Chondrocyte (in vitro differentiated cells): Measurements from ENCODE around the gene NTRK3. TPM values are rescaled to one million over a fixed set of nuclear protein-coding genes. Genes with fewer than 3 reads are reported as not detected.

Experiments used
- DNase-seq: peaks from one replicate; pipeline ENCODE4 v3.0.0; 2021; ENCODE audit warnings: mixed read lengths, low spot score
- H3K27ac Mint-ChIP-seq: one replicate; pipeline ENCODE4 v1.8.0; 2021; ENCODE audit warnings: mild to moderate bottlenecking, moderate library complexity, mixed read lengths; ENCODE audit not compliant: unreplicated experiment
- H3K27me3 Mint-ChIP-seq: 2 replicates; pipeline ENCODE4 v1.8.0; 2021; ENCODE audit warnings: low read depth, mixed read lengths
- H3K36me3 Mint-ChIP-seq: 2 replicates; pipeline ENCODE4 v1.8.0; 2021; ENCODE audit warnings: low read depth, mixed read lengths
- H3K4me1 Mint-ChIP-seq: 2 replicates; pipeline ENCODE4 v1.8.0; 2021; ENCODE audit warnings: low read depth, mild to moderate bottlenecking, mixed read lengths
- H3K4me3 Mint-ChIP-seq: one replicate; pipeline ENCODE4 v1.8.0; 2021; ENCODE audit warnings: mild to moderate bottlenecking, moderate library complexity, mixed read lengths; ENCODE audit not compliant: unreplicated experiment
- H3K9me3 Mint-ChIP-seq: 2 replicates; pipeline ENCODE4 v1.8.0; 2021; ENCODE audit warnings: low read depth, mixed read lengths
- CTCF ChIP-seq: fragments of 200-600 bp; sonication (generic); IDR thresholded peaks from 2 replicates; pipeline ENCODE4 v1.5.0; 2021; ENCODE audit warnings: antibody characterized with exemption, mild to moderate bottlenecking, moderate library complexity
- total RNA-seq: library from RNA; stranded (reverse); gene quantifications from 3 replicates; pipeline ENCODE4 v1.2.1, GENCODE V29; 2021

The NTRK3 gene
- total RNA-seq, 1 donor from 2014 or later: not detected

GRCh38 chr15:88300089-88300488, 43.5 kb upstream of the NTRK3 start:
- H3K27ac Mint-ChIP-seq: no peak overlapping the region
- no peaks in the 10 kb centered on the region for H3K36me3 Mint-ChIP-seq
- H3K27me3 Mint-ChIP-seq: peaks cover 8% of the 10 kb centered on the region
- no peak for TF ChIP-seq CTCF
- no peak for DNase-seq
- no peaks in the 10 kb centered on the region for H3K4me1 Mint-ChIP-seq
- H3K4me3 Mint-ChIP-seq: no peak overlapping the region
- H3K9me3 Mint-ChIP-seq: no peaks in the 10 kb centered on the region

GRCh38 chr15:88299497-88299896, 43.0 kb upstream of the NTRK3 start:
- no peaks in the 10 kb centered on the region for H3K36me3 Mint-ChIP-seq
- no peak overlapping the region for H3K4me3 Mint-ChIP-seq
- no peak for DNase-seq
- TF ChIP-seq CTCF: no peak
- peaks cover 6% of the 10 kb centered on the region for H3K27me3 Mint-ChIP-seq
- no peaks in the 10 kb centered on the region for H3K9me3 Mint-ChIP-seq
- H3K27ac Mint-ChIP-seq: no peak overlapping the region
- no peaks in the 10 kb centered on the region for H3K4me1 Mint-ChIP-seq

GRCh38 chr15:88288661-88289060, 32.1 kb upstream of the NTRK3 start:
- Mint-ChIP-seq H3K27me3 (peaks cover 23% of the 10 kb centered on the region), H3K36me3 (no peaks in the 10 kb centered on the region), H3K4me1 (no peaks in the 10 kb centered on the region), H3K4me3 (no peak overlapping the region), H3K27ac (no peak overlapping the region), H3K9me3 (peaks cover 2% of the 10 kb centered on the region)
- DNase-seq: no peak
- no peak for TF ChIP-seq CTCF

GRCh38 chr15:88288206-88288605, 31.7 kb upstream of the NTRK3 start:
- Mint-ChIP-seq H3K4me1 (no peaks in the 10 kb centered on the region), H3K27me3 (peaks cover 28% of the 10 kb centered on the region), H3K4me3 (no peak overlapping the region), H3K9me3 (peaks cover 2% of the 10 kb centered on the region), H3K27ac (no peak overlapping the region), H3K36me3 (no peaks in the 10 kb centered on the region)
- no peak for TF ChIP-seq CTCF
- no peak for DNase-seq

GRCh38 chr15:88284318-88284998, 27.9 kb upstream of the NTRK3 start:
- Mint-ChIP-seq H3K9me3 (no peaks in the 10 kb centered on the region), H3K4me1 (no peaks in the 10 kb centered on the region), H3K36me3 (no peaks in the 10 kb centered on the region), H3K27ac (no peak overlapping the region), H3K4me3 (no peak overlapping the region), H3K27me3 (peaks cover 30% of the 10 kb centered on the region)
- no peak for TF ChIP-seq CTCF
- DNase-seq: no peak
